ENCODE data around the gene PTPRS. TPM values are rescaled to one million over a fixed set of nuclear protein-coding genes. Genes with fewer than 3 reads are reported as not detected.
"Not testable (repeated sequence)": the region's sequence is repeated elsewhere in the genome, so short reads cannot be mapped to it uniquely, and the experiment has no call there.

The PTPRS gene
- total RNA-seq, 8 experiments from 2014 or later = 80.0 to 240 (median 147) TPM

GRCh38 chr19:5364674-5365073 is 24.1 kb upstream of the PTPRS start:
- WGBS, 10 experiments = 0 to 40% (median 7%) methylated on average over 1 to 7 of the region's 7 CpGs; no CpG with 5 or more reads in 2 of the 10 experiments
- in situ Hi-C loops (cut with MboI; ENCODE audit: low pct_unique_long_range_greater_than_20kb in 2 of 9, low sequenced_read_pairs in 9 of 9, unreplicated experiment in 9 of 9) = no loop called here
- ATAC-seq (replicated peaks in 6 of 8) = peak in 6 of 8 experiments; percentile 42 to 86 (median 76)

GRCh38 chr19:5361839-5362238 is 21.2 kb upstream of the PTPRS start:
- ATAC-seq (replicated peaks in 6 of 8) = peak in 3 of 8 experiments; percentile 42 to 84 (median 82)
- H3K4me1 ChIP-seq (replicated peaks in 1 of 2) = peaks cover 20 to 22% of the 10 kb centered on the region in 2 donors
- in situ Hi-C loops (cut with MboI; ENCODE audit: low pct_unique_long_range_greater_than_20kb in 2 of 9, low sequenced_read_pairs in 9 of 9, unreplicated experiment in 9 of 9); H3K27ac ChIP-seq; H3K4me3 ChIP-seq: not testable (repeated sequence)
- 0 to 96% (median 60%) methylated on average over 1 to 9 of the region's 9 CpGs; no CpG with 5 or more reads in 1 of the 10 experiments for WGBS, 10 experiments

More at GRCh38 chr19:5364674-5365073, 24.1 kb upstream of the PTPRS start:
- Histone ChIP-seq H3K27ac (peak overlapping the region; percentile 70 to 86), H3K4me3 (no peak overlapping the region), H3K4me1 (replicated peaks in 1 of 2) (peaks cover 13% of the 10 kb centered on the region in 2 donors)

- WGBS, 10 experiments = 14 to 94% (median 88%) methylated on average over 3 of the region's 4 CpGs; no CpG with 5 or more reads in 4 of the 10 experiments
- H3K27ac ChIP-seq = no peak overlapping the region
- no peak overlapping the region for H3K4me3 ChIP-seq
- no peak for ATAC-seq (replicated peaks in 6 of 8)
- in situ Hi-C loops (cut with MboI; ENCODE audit: low pct_unique_long_range_greater_than_20kb in 2 of 9, low sequenced_read_pairs in 9 of 9, unreplicated experiment in 9 of 9) = no loop called here
- H3K4me1 ChIP-seq (replicated peaks in 1 of 2) = peaks cover 18 to 22% of the 10 kb centered on the region in 2 donors
Measured at GRCh38 chr19:5361407-5361806, 20.8 kb upstream of the PTPRS start.

- in situ Hi-C loops (cut with MboI; ENCODE audit: low pct_unique_long_range_greater_than_20kb in 2 of 9, low sequenced_read_pairs in 9 of 9, unreplicated experiment in 9 of 9) = no loop called here
- Histone ChIP-seq H3K27ac (no peak overlapping the region), H3K4me1 (replicated peaks in 1 of 2) (peaks cover 16 to 22% of the 10 kb centered on the region in 2 donors), H3K4me3 (no peak overlapping the region)
- WGBS, 10 experiments = 18 to 57% (median 37%) methylated on average over 3 to 6 of the region's 9 CpGs; no CpG with 5 or more reads in 4 of the 10 experiments
- peak in 5 of 8 experiments; percentile 85 to 94 (median 88) for ATAC-seq (replicated peaks in 6 of 8)
Measured at GRCh38 chr19:5360003-5360780, 19.6 kb upstream of the PTPRS start.

- H3K4me3 ChIP-seq = no peak overlapping the region
- H3K4me1 ChIP-seq (replicated peaks in 1 of 2) = peaks cover 6 to 10% of the 10 kb centered on the region in 2 donors
- ATAC-seq (replicated peaks in 6 of 8) = no peak
- no peak overlapping the region for H3K27ac ChIP-seq
- WGBS, 10 experiments = 0 to 95% (median 53%) methylated on average over 1 to 8 of the region's 9 CpGs
- in situ Hi-C loops (cut with MboI; ENCODE audit: low pct_unique_long_range_greater_than_20kb in 2 of 9, low sequenced_read_pairs in 9 of 9, unreplicated experiment in 9 of 9) = no loop called here
Measured at GRCh38 chr19:5358173-5358800, 17.7 kb upstream of the PTPRS start.

- 20 to 86% (median 69%) methylated on average over 2 to 4 of the region's 4 CpGs; no CpG with 5 or more reads in 3 of the 10 experiments for WGBS, 10 experiments
- H3K27ac ChIP-seq = peak overlapping the region in 1 of 2 donors; percentile 38
- no peak for ATAC-seq (replicated peaks in 6 of 8)
Measured at GRCh38 chr19:5357584-5357983, 17.0 kb upstream of the PTPRS start.

GRCh38 chr19:5356918-5357317 is 16.3 kb upstream of the PTPRS start:
- H3K4me1 ChIP-seq (replicated peaks in 1 of 2) = peaks cover 13 to 16% of the 10 kb centered on the region in 2 donors
- WGBS, 10 experiments = 0 to 82% (median 52%) methylated on average over 3 to 10 of the region's 13 CpGs; no CpG with 5 or more reads in 1 of the 10 experiments
- H3K4me3 ChIP-seq = no peak overlapping the region
- no peak for ATAC-seq (replicated peaks in 6 of 8)
- H3K27ac ChIP-seq = peak overlapping the region in 1 of 2 donors; percentile 38
- in situ Hi-C loops (cut with MboI; ENCODE audit: low pct_unique_long_range_greater_than_20kb in 2 of 9, low sequenced_read_pairs in 9 of 9, unreplicated experiment in 9 of 9) = no loop called here

More at GRCh38 chr19:5357584-5357983, 17.0 kb upstream of the PTPRS start:
- peaks cover 7 to 11% of the 10 kb centered on the region in 2 donors for H3K4me1 ChIP-seq (replicated peaks in 1 of 2)
- no peak overlapping the region for H3K4me3 ChIP-seq
- in situ Hi-C loops (cut with MboI; ENCODE audit: low pct_unique_long_range_greater_than_20kb in 2 of 9, low sequenced_read_pairs in 9 of 9, unreplicated experiment in 9 of 9) = no loop called here

GRCh38 chr19:5356428-5356827 is 15.8 kb upstream of the PTPRS start:
- Histone ChIP-seq H3K4me3 (no peak overlapping the region), H3K4me1 (replicated peaks in 1 of 2) (peaks cover 13 to 16% of the 10 kb centered on the region in 2 donors), H3K27ac (no peak overlapping the region)
- 47 to 100% (median 60%) methylated on average over 1 to 5 of the region's 5 CpGs; no CpG with 5 or more reads in 3 of the 10 experiments for WGBS, 10 experiments
- in situ Hi-C loops (cut with MboI; ENCODE audit: low pct_unique_long_range_greater_than_20kb in 2 of 9, low sequenced_read_pairs in 9 of 9, unreplicated experiment in 9 of 9) = no loop called here
- ATAC-seq (replicated peaks in 6 of 8) = peak in 1 of 8 experiments; percentile 30

- no peak overlapping the region for H3K4me3 ChIP-seq
- 35 to 94% (median 72%) methylated on average over 1 to 5 of the region's 5 CpGs; no CpG with 5 or more reads in 2 of the 10 experiments for WGBS, 10 experiments
- in situ Hi-C loops (cut with MboI; ENCODE audit: low pct_unique_long_range_greater_than_20kb in 2 of 9, low sequenced_read_pairs in 9 of 9, unreplicated experiment in 9 of 9) = no loop called here
- no peak for ATAC-seq (replicated peaks in 6 of 8)
- H3K4me1 ChIP-seq (replicated peaks in 1 of 2) = peaks cover 13 to 16% of the 10 kb centered on the region in 2 donors
- H3K27ac ChIP-seq = peak overlapping the region in 1 of 2 donors; percentile 21
Measured at GRCh38 chr19:5355693-5356092, 15.1 kb upstream of the PTPRS start.

GRCh38 chr19:5355076-5355475 is 14.5 kb upstream of the PTPRS start:
- Histone ChIP-seq H3K4me1 (replicated peaks in 1 of 2) (peaks cover 13 to 16% of the 10 kb centered on the region in 2 donors), H3K4me3 (no peak overlapping the region), H3K27ac (peak overlapping the region in 1 of 2 donors; percentile 21)
- WGBS, 10 experiments = 10 to 70% (median 56%) methylated on average over 2 to 5 of the region's 9 CpGs; no CpG with 5 or more reads in 7 of the 10 experiments
- ATAC-seq (replicated peaks in 6 of 8) = peak; percentile 64 to 91 (median 71)
- in situ Hi-C loops (cut with MboI; ENCODE audit: low pct_unique_long_range_greater_than_20kb in 2 of 9, low sequenced_read_pairs in 9 of 9, unreplicated experiment in 9 of 9) = no loop called here

- WGBS, 10 experiments = 78 to 100% (median 100%) methylated on average over 1 to 4 of the region's 4 CpGs; no CpG with 5 or more reads in 5 of the 10 experiments
- peak in 7 of 8 experiments; percentile 34 to 67 (median 49) for ATAC-seq (replicated peaks in 6 of 8)
- in situ Hi-C loops (cut with MboI; ENCODE audit: low pct_unique_long_range_greater_than_20kb in 2 of 9, low sequenced_read_pairs in 9 of 9, unreplicated experiment in 9 of 9) = no loop called here
- Histone ChIP-seq H3K4me1 (replicated peaks in 1 of 2) (peaks cover 13 to 16% of the 10 kb centered on the region in 2 donors), H3K27ac (no peak overlapping the region), H3K4me3 (no peak overlapping the region)
Measured at GRCh38 chr19:5354403-5354802, 13.8 kb upstream of the PTPRS start.

- peaks cover 10 to 15% of the 10 kb centered on the region in 2 donors for H3K4me1 ChIP-seq (replicated peaks in 1 of 2)
- peak overlapping the region in 1 of 2 donors; percentile 73 for H3K27ac ChIP-seq
- in situ Hi-C loops (cut with MboI; ENCODE audit: low pct_unique_long_range_greater_than_20kb in 2 of 9, low sequenced_read_pairs in 9 of 9, unreplicated experiment in 9 of 9) = no loop called here
- peak in 5 of 8 experiments; percentile 6 to 56 (median 13) for ATAC-seq (replicated peaks in 6 of 8)
- H3K4me3 ChIP-seq = no peak overlapping the region
- WGBS, 10 experiments = 13 to 65% (median 29%) methylated on average over 3 to 7 of the region's 8 CpGs; no CpG with 5 or more reads in 3 of the 10 experiments
Measured at GRCh38 chr19:5352229-5352763, 11.7 kb upstream of the PTPRS start.
